DND-41 (cell line): ENCODE data around the gene JAKMIP1.

Experiments
- ATAC-seq: fragments of 200-7000 bp; cut with Tn5 transposase; 3 replicates; pipeline ENCODE4 v1.9.1; 2021; ENCODE audit warnings: low read depth; ENCODE audit not compliant: insufficient read depth
- DNase-seq: peaks from one replicate; pipeline ENCODE4 v3.0.0-alpha.2; 2020
- H2AFZ ChIP-seq: 2 replicates; pipeline ENCODE4 v1.6.0; 2012; ENCODE audit warnings: low read depth, low read length
- H3K27ac ChIP-seq: 2 replicates; pipeline ENCODE4 v1.5.1; 2012; ENCODE audit warnings: low read length, inconsistent platforms
- H3K27me3 ChIP-seq: fragments of 200-600 bp; sonication (generic); 2 replicates; pipeline ENCODE4 v1.6.0; 2012; ENCODE audit warnings: low read length, mild to moderate bottlenecking, inconsistent platforms; ENCODE audit not compliant: insufficient read depth, poor library complexity
- H3K36me3 ChIP-seq: 2 replicates; pipeline ENCODE4 v1.5.1; 2012; ENCODE audit warnings: low read length, inconsistent platforms; ENCODE audit not compliant: insufficient read depth
- H3K4me1 ChIP-seq: 2 replicates; pipeline ENCODE4 v1.5.1; 2012; ENCODE audit warnings: mild to moderate bottlenecking, low read length; ENCODE audit not compliant: insufficient read depth
- H3K4me2 ChIP-seq: 2 replicates; pipeline ENCODE4 v1.6.0; 2012; ENCODE audit warnings: mild to moderate bottlenecking, moderate library complexity, low read length, inconsistent platforms; ENCODE audit not compliant: insufficient read depth
- H3K4me3 ChIP-seq, 2 experiments: fragments of 200-600 bp in 1 of 2; shearing (Covaris generic) in 1 of 2; 2 replicates each; pipeline ENCODE4 v1.5.1; 2012 to 2016; ENCODE audit warnings: inconsistent platforms in 2 of 2, low read length in 2 of 2, mild to moderate bottlenecking in 2 of 2, low read depth in 1 of 2, moderate library complexity in 1 of 2
- H3K79me2 ChIP-seq: 2 replicates; pipeline ENCODE4 v1.6.0; 2012; ENCODE audit warnings: low read length, inconsistent platforms; ENCODE audit not compliant: insufficient read depth
- H3K9ac ChIP-seq: 2 replicates; pipeline ENCODE4 v1.6.0; 2012; ENCODE audit warnings: low read depth, mild to moderate bottlenecking, inconsistent platforms, low read length, moderate library complexity
- H3K9me3 ChIP-seq: 2 replicates; pipeline ENCODE4 v1.5.1; 2012; ENCODE audit warnings: low read length, moderate library complexity, mild to moderate bottlenecking, inconsistent platforms; ENCODE audit not compliant: insufficient read depth, severe bottlenecking
- H4K20me1 ChIP-seq: 2 replicates; pipeline ENCODE4 v1.6.0; 2012; ENCODE audit warnings: low read length; ENCODE audit not compliant: insufficient read depth
- EZH2 ChIP-seq: IDR thresholded peaks from 3 replicates; pipeline ENCODE4 v1.6.1; 2012; ENCODE audit warnings: borderline replicate concordance, low read depth, mild to moderate bottlenecking, moderate library complexity, low read length, inconsistent platforms; ENCODE audit not compliant: severe bottlenecking
- TF ChIP-seq, protein P1 (sequence below): IDR thresholded peaks from 2 replicates; pipeline ENCODE4 v1.5.1; 2012; ENCODE audit warnings: borderline replicate concordance, low read length, moderate library complexity, mild to moderate bottlenecking; ENCODE audit not compliant: poor library complexity, severe bottlenecking; ENCODE audit errors: extremely low read depth

The JAKMIP1 gene

DNA sequence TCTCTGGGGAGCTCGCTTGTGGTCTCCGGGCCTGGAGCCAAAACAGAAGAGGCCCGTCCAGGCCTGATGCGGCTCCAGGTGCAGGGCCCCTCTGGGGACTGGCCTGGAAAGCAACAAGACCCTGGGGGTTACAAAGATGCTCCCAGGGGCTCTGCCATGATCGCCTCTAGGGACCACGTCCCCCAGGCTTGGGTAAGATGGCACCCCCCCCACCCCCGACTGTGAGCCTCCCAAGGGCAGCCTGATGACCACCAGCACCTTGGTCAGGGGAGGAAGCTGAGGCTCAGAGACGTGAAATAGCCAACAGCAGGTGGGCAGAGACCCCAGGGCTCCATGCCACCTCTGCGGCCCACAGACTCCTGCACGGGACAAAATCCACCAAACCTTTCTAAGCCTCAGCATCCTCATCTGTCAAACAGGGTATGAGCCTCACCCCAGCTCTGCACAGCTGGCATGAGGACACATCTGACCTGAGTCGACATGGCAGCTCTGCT is 207.5 kb downstream of the JAKMIP1 start:
- TF ChIP-seq EZH2: no peak
- TF ChIP-seq, protein P1, sequence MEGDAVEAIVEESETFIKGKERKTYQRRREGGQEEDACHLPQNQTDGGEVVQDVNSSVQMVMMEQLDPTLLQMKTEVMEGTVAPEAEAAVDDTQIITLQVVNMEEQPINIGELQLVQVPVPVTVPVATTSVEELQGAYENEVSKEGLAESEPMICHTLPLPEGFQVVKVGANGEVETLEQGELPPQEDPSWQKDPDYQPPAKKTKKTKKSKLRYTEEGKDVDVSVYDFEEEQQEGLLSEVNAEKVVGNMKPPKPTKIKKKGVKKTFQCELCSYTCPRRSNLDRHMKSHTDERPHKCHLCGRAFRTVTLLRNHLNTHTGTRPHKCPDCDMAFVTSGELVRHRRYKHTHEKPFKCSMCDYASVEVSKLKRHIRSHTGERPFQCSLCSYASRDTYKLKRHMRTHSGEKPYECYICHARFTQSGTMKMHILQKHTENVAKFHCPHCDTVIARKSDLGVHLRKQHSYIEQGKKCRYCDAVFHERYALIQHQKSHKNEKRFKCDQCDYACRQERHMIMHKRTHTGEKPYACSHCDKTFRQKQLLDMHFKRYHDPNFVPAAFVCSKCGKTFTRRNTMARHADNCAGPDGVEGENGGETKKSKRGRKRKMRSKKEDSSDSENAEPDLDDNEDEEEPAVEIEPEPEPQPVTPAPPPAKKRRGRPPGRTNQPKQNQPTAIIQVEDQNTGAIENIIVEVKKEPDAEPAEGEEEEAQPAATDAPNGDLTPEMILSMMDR: no peak
- DNase-seq (no peak), ATAC-seq (no peak)
- no peaks in the 10 kb centered on the region for H3K9me3 ChIP-seq
- no peak overlapping the region for H3K27ac ChIP-seq
- peaks cover 4% of the 10 kb centered on the region for H3K27me3 ChIP-seq
- no peak overlapping the region for H3K4me3 ChIP-seq
- H3K4me2 ChIP-seq: no peak overlapping the region
- no peak overlapping the region for H3K9ac ChIP-seq
- no peaks in the 10 kb centered on the region for H3K4me1 ChIP-seq
- no peaks in the 10 kb centered on the region; the same call in 1 of the 2 replicates for H4K20me1 ChIP-seq
- H3K36me3 ChIP-seq: no peaks in the 10 kb centered on the region
- no peaks in the 10 kb centered on the region for H3K79me2 ChIP-seq
- no peak overlapping the region for H2AFZ ChIP-seq

DNA sequence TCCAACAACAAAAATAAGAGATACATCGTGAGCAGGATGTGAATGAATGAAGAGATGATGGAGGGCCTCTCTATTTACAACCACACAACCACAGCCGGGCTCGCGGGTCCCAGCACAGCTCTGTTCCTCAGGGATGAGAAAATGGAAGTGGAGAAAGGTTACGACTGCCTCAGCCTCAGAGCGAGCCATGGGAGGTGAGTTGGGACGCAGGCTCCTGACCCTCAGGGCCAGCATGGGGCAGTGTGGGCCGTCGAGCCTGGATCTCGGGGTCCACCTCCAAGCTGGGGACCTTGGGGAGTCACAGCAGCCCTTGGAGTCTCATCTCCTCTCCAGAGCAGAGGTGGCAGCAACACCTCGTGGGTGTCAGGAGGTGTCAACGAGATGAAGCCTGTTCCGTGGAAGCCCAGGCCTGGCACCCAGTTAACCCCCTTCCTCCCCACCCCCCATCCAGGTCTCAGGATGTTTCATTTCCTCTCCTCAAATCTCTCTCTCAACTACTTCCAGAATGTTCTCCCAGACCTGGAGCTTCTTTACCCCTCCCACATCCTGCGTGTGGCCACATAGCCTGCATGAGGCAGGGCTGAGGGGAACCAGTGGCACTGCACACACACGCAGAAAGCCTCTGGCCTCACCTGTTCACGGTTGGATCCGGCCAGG is 208.1 kb downstream of the JAKMIP1 start:
- H3K9me3 ChIP-seq: no peaks in the 10 kb centered on the region
- no peaks in the 10 kb centered on the region for H3K36me3 ChIP-seq
- no peaks in the 10 kb centered on the region for H3K79me2 ChIP-seq
- H4K20me1 ChIP-seq: no peaks in the 10 kb centered on the region; the same call in 1 of the 2 replicates
- H3K27ac ChIP-seq: no peak overlapping the region
- no peak overlapping the region for H3K9ac ChIP-seq
- no peak overlapping the region for H3K4me2 ChIP-seq
- no peak overlapping the region for H2AFZ ChIP-seq
- peaks cover 4% of the 10 kb centered on the region for H3K27me3 ChIP-seq
- H3K4me1 ChIP-seq: no peaks in the 10 kb centered on the region
- ATAC-seq (no peak), DNase-seq (no peak)
- H3K4me3 ChIP-seq: no peak overlapping the region
- TF ChIP-seq, protein P1: no peak
- TF ChIP-seq EZH2: no peak

DNA sequence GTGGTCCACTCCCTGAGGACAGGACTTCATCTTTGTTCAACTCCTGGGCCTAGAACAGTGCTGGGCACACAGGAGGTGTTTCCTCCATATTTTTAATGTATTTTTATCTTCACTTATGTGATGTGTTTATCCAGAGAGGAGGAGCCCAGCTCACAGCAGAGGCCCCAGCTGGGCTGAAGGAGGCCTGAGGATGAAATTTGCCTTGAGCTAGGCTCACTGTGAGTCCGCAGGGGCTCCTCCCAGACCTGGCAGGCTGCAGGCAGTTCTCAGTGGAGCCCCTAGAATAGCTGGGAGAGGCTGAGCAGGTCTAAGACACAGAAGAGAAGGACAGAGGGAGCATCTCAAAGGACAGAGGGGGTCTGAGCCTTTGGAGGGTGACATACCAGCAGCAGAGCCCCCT is 208.9 kb downstream of the JAKMIP1 start:
- no peak for ATAC-seq
- Histone ChIP-seq H3K4me1 (no peaks in the 10 kb centered on the region), H3K27me3 (peaks cover 4% of the 10 kb centered on the region), H2AFZ (no peak overlapping the region), H3K9me3 (no peaks in the 10 kb centered on the region), H3K27ac (no peak overlapping the region), H3K4me2 (no peak overlapping the region), H3K36me3 (no peaks in the 10 kb centered on the region), H3K9ac (no peak overlapping the region), H4K20me1 (no peaks in the 10 kb centered on the region; the same call in 1 of the 2 replicates), H3K79me2 (no peaks in the 10 kb centered on the region), H3K4me3 (no peak overlapping the region)
- no peak for TF ChIP-seq EZH2
- TF ChIP-seq, protein P1: no peak
- no peak for DNase-seq
